Measurements from ENCODE around the gene DDX6. TPM values are rescaled to one million over a fixed set of nuclear protein-coding genes. Genes with fewer than 3 reads are reported as not detected.

Gene DDX6
- total and polyA plus RNA-seq, 2 donors (not counting 1 experiment from before 2014, with no cell fraction given): 36.7 to 255 TPM

GRCh38 chr11:118746988-118747585, 43.9 kb downstream of the DDX6 start:
- ChIA-PET POLR2A (no interaction called here), CTCF (no interaction called here)
- no peak for ATAC-seq (ENCODE audit: low read depth)
- no peaks in the 10 kb centered on the region for H3K9me3 Mint-ChIP-seq (ENCODE audit: insufficient read depth)
- Histone ChIP-seq H3K4me3 (ENCODE audit: control extremely low read depth in 1 of 5, extremely low read depth in 1 of 5, insufficient read depth in 1 of 5, low read depth in 2 of 5, low read length in 4 of 5) (no peak overlapping the region), H3K4me2 (replicated peaks; ENCODE audit: low read depth, low read length, poor library complexity, severe bottlenecking) (no peak overlapping the region), H2AFZ (ENCODE audit: insufficient read depth, low read depth, low read length, poor library complexity, severe bottlenecking) (no peak overlapping the region), H4K20me1 (ENCODE audit: control insufficient read depth, insufficient read depth, low read length, poor library complexity, severe bottlenecking) (peaks cover 14% of the 10 kb centered on the region), H3K79me2 (ENCODE audit: control insufficient read depth, insufficient read depth, low read length) (no peaks in the 10 kb centered on the region), H3K9me3 (ENCODE audit: control extremely low read depth in 1 of 3, control insufficient read depth in 2 of 3, insufficient read depth in 1 of 3, low read length in 2 of 3) (no peaks in the 10 kb centered on the region), H3K27me3 (replicated peaks in 1 of 4; ENCODE audit: control extremely low read depth in 1 of 4, control insufficient read depth in 3 of 4, insufficient read depth in 4 of 4, low read length in 3 of 4) (no peaks in the 10 kb centered on the region), H3K4me1 (ENCODE audit: control insufficient read depth in 2 of 2, insufficient read depth in 2 of 2, low read length in 2 of 2) (no peaks in the 10 kb centered on the region), H3K27ac (ENCODE audit: low read length in 2 of 2) (no peak overlapping the region), H3K9ac (ENCODE audit: low read length) (no peak overlapping the region), H3K36me3 (replicated peaks in 1 of 2; ENCODE audit: control extremely low read depth in 1 of 2, control insufficient read depth in 1 of 2, extremely low read depth in 1 of 2, insufficient read depth in 2 of 2, low read length in 1 of 2) (peaks cover 9 to 42% of the 10 kb centered on the region in 2 experiments)
- H3K4me3 Mint-ChIP-seq: no peak overlapping the region
- no peaks in the 10 kb centered on the region for H3K27me3 Mint-ChIP-seq
- no peak for TF ChIP-seq CTCF (IDR thresholded peaks at IDR 0.05)
- no peak for TF ChIP-seq EZH2 (IDR thresholded peaks at IDR 0.05; ENCODE audit: borderline replicate concordance, insufficient read depth, low read depth, low read length, poor library complexity, severe bottlenecking)
- no peak for DNase-seq
- no CpG with 5 or more reads among the region's 5 CpGs for WGBS (ENCODE audit: insufficient coverage)
- intact Hi-C loops (cut with micrococcal nuclease): no loop called here
- H3K4me1 Mint-ChIP-seq: peaks cover 3% of the 10 kb centered on the region
- H3K27ac Mint-ChIP-seq: peak overlapping the region; percentile 20

GRCh38 chr11:118744046-118744445, 46.9 kb downstream of the DDX6 start:
- POLR2A ChIA-PET: interaction anchor here (0.5 kb wide), 1 partner anchor 229 kb away, joined by 5 read pairs; no protein-coding TSS in a partner anchor
- peaks cover 0 to 13% of the 10 kb centered on the region in 2 experiments for H3K36me3 ChIP-seq (replicated peaks in 1 of 2; ENCODE audit: control extremely low read depth in 1 of 2, control insufficient read depth in 1 of 2, extremely low read depth in 1 of 2, insufficient read depth in 2 of 2, low read length in 1 of 2)

More at GRCh38 chr11:118744046-118744445, 46.9 kb downstream of the DDX6 start:
- H3K27ac ChIP-seq (ENCODE audit: low read length in 2 of 2): no peak overlapping the region
- ATAC-seq (ENCODE audit: low read depth) (no peak), DNase-seq (no peak)
- H3K9ac ChIP-seq (ENCODE audit: low read length): no peak overlapping the region
- Mint-ChIP-seq H3K27me3 (no peaks in the 10 kb centered on the region), H3K4me1 (peaks cover 2% of the 10 kb centered on the region), H3K27ac (peak overlapping the region; percentile 47), H3K9me3 (ENCODE audit: insufficient read depth) (no peaks in the 10 kb centered on the region), H3K4me3 (no peak overlapping the region)
- H3K27me3 ChIP-seq (replicated peaks in 1 of 4; ENCODE audit: control extremely low read depth in 1 of 4, control insufficient read depth in 3 of 4, insufficient read depth in 4 of 4, low read length in 3 of 4): no peaks in the 10 kb centered on the region
- CTCF ChIA-PET: no interaction called here
- H2AFZ ChIP-seq (ENCODE audit: insufficient read depth, low read depth, low read length, poor library complexity, severe bottlenecking): no peak overlapping the region
- intact Hi-C loops (cut with micrococcal nuclease): no loop called here
- no peak for TF ChIP-seq CTCF (IDR thresholded peaks at IDR 0.05)
- no peak for TF ChIP-seq EZH2 (IDR thresholded peaks at IDR 0.05; ENCODE audit: borderline replicate concordance, insufficient read depth, low read depth, low read length, poor library complexity, severe bottlenecking)
- 100% methylated on average over 3 of the region's 4 CpGs for WGBS (ENCODE audit: insufficient coverage)
- H3K4me2 ChIP-seq (replicated peaks; ENCODE audit: low read depth, low read length, poor library complexity, severe bottlenecking): no peak overlapping the region
- no peaks in the 10 kb centered on the region for H4K20me1 ChIP-seq (ENCODE audit: control insufficient read depth, insufficient read depth, low read length, poor library complexity, severe bottlenecking)
- H3K9me3 ChIP-seq (ENCODE audit: control extremely low read depth in 1 of 3, control insufficient read depth in 2 of 3, insufficient read depth in 1 of 3, low read length in 2 of 3): no peaks in the 10 kb centered on the region
- H3K4me1 ChIP-seq (ENCODE audit: control insufficient read depth in 2 of 2, insufficient read depth in 2 of 2, low read length in 2 of 2): no peaks in the 10 kb centered on the region
- H3K4me3 ChIP-seq (ENCODE audit: control extremely low read depth in 1 of 5, extremely low read depth in 1 of 5, insufficient read depth in 1 of 5, low read depth in 2 of 5, low read length in 4 of 5): no peak overlapping the region
- H3K79me2 ChIP-seq (ENCODE audit: control insufficient read depth, insufficient read depth, low read length): no peaks in the 10 kb centered on the region

Measured in B cell (primary cell).